H1 (cell line): ENCODE measurements around the gene MLPH. TPM values are rescaled to one million over a fixed set of nuclear protein-coding genes. Genes with fewer than 3 reads are reported as not detected.

Source experiments
- CTCF ChIA-PET: fragments of 300-600 bp; sonication (Branson Sonifier 250); formaldehyde crosslinking; loops from one replicate; lab custom pipeline; 2021; ENCODE audit not compliant: partially characterized antibody; lab: Charles Lee
- POLR2A ChIA-PET: fragments of 300-600 bp; sonication (Branson Sonifier 250); formaldehyde crosslinking; loops from one replicate; lab custom pipeline; 2021; ENCODE audit warnings: inconsistent platforms; ENCODE audit not compliant: partially characterized antibody; lab: Charles Lee
- DNase-seq, 2 experiments: peaks; one replicate each; pipeline versions ENCODE4 v3.0.0 to v3.0.0-alpha.2; 2010 to 2022; ENCODE audit warnings: low spot score in 2 of 2, low read depth in 1 of 2, mixed read lengths in 1 of 2
- FAIRE-seq: peaks from 2 replicates; lab custom pipeline; 2011; peaks lifted over from hg19 to GRCh38; lab: Jason Lieb, UNC
- H2AFZ ChIP-seq: 2 replicates; pipeline ENCODE4 v1.8.1; 2012; ENCODE audit warnings: low read length, inconsistent platforms
- H2AK5ac ChIP-seq: 2 replicates; pipeline ENCODE4 v1.6.1; 2013; ENCODE audit warnings: low read depth, low read length
- H2BK120ac ChIP-seq: replicated peaks from 2 replicates; pipeline ENCODE3; 2013; ENCODE audit warnings: low read depth, low read length, inconsistent platforms
- H2BK12ac ChIP-seq: 2 replicates; pipeline ENCODE4 v1.6.1; 2013; ENCODE audit warnings: low read depth, low read length
- H2BK15ac ChIP-seq: 2 replicates; pipeline ENCODE4 v1.6.1; 2013; ENCODE audit warnings: low read length
- H2BK20ac ChIP-seq: 2 replicates; pipeline ENCODE4 v1.6.1; 2013; ENCODE audit warnings: low read length
- H2BK5ac ChIP-seq: 2 replicates; pipeline ENCODE4 v1.6.1; 2013; ENCODE audit warnings: low read depth, low read length
- H3K14ac ChIP-seq: 2 replicates; pipeline ENCODE4 v1.6.1; 2013; ENCODE audit warnings: inconsistent platforms; ENCODE audit not compliant: insufficient read length
- H3K18ac ChIP-seq: 2 replicates; pipeline ENCODE4 v1.6.1; 2013; ENCODE audit warnings: low read length; ENCODE audit errors: extremely low read depth
- H3K23ac ChIP-seq: 2 replicates; pipeline ENCODE4 v1.6.1; 2013; ENCODE audit warnings: inconsistent platforms; ENCODE audit not compliant: insufficient read length
- H3K23me2 ChIP-seq: 2 replicates; pipeline ENCODE4 v1.6.1; 2013; ENCODE audit warnings: low read depth, low read length
- H3K27ac ChIP-seq: 2 replicates; pipeline ENCODE4 v1.6.1; 2011; ENCODE audit warnings: low read depth, low read length, inconsistent platforms
- H3K27me3 ChIP-seq, 4 experiments: replicated peaks in 1 of 4; 1 replicate in 1 of 4; 2 replicates in 3 of 4; pipeline versions ENCODE4 v1.6.1 to v1.8.1; 2011 to 2013; ENCODE audit warnings: low read length in 3 of 4, mild to moderate bottlenecking in 3 of 4, inconsistent platforms in 2 of 4, mixed read lengths in 2 of 4, moderate library complexity in 1 of 4; ENCODE audit not compliant: control insufficient read depth in 3 of 4, insufficient read depth in 3 of 4; ENCODE audit errors: extremely low read depth in 1 of 4
- H3K36me3 ChIP-seq, 4 experiments: 2 replicates each; pipeline versions ENCODE4 v1.6.1 to v1.8.1; 2011 to 2013; ENCODE audit warnings: mild to moderate bottlenecking in 4 of 4, low read length in 3 of 4, moderate library complexity in 2 of 4, control low read depth in 1 of 4, inconsistent platforms in 1 of 4; ENCODE audit not compliant: insufficient read depth in 4 of 4, control insufficient read depth in 2 of 4
- H3K4ac ChIP-seq: replicated peaks from 2 replicates; pipeline ENCODE3; 2013; ENCODE audit warnings: low read length, low read depth, mixed read lengths, inconsistent platforms; ENCODE audit not compliant: insufficient read length
- H3K4me1 ChIP-seq, 4 experiments: replicated peaks in 1 of 4; 1 replicate in 1 of 4; 2 replicates in 3 of 4; pipeline versions ENCODE4 v1.6.1 to v1.8.1; 2011 to 2013; ENCODE audit warnings: low read length in 3 of 4, inconsistent platforms in 2 of 4, mixed read lengths in 1 of 4; ENCODE audit not compliant: insufficient read depth in 4 of 4, control insufficient read depth in 3 of 4
- H3K4me2 ChIP-seq, 2 experiments: 2 replicates each; pipeline versions ENCODE4 v1.6.1 to v1.8.1; 2011 to 2013; ENCODE audit warnings: low read depth in 2 of 2, low read length in 2 of 2, control low read depth in 1 of 2, inconsistent platforms in 1 of 2, mild to moderate bottlenecking in 1 of 2; ENCODE audit not compliant: insufficient read depth in 1 of 2
- H3K4me3 ChIP-seq, 4 experiments: fragments of 200-600, 300-600 bp in 1 of 4; sonication (generic), shearing (Covaris generic), sonication (Bioruptor Twin) in 1 of 4; 2 replicates each; pipeline versions ENCODE4 v1.5.1 to v1.8.1; 2011 to 2016; ENCODE audit warnings: low read length in 4 of 4, low read depth in 3 of 4, control low read depth in 2 of 4, inconsistent platforms in 2 of 4, mild to moderate bottlenecking in 2 of 4, mixed read lengths in 1 of 4, moderate library complexity in 1 of 4; ENCODE audit not compliant: insufficient read depth in 2 of 4; ENCODE audit errors: extremely low read depth in 1 of 4
- H3K56ac ChIP-seq: replicated peaks from 2 replicates; pipeline ENCODE3; 2013; ENCODE audit warnings: low read depth, mild to moderate bottlenecking, mixed read lengths, low read length, inconsistent platforms; ENCODE audit not compliant: insufficient read length
- H3K79me1 ChIP-seq: 2 replicates; pipeline ENCODE4 v1.6.1; 2013; ENCODE audit warnings: low read depth, low read length, control low read depth
- H3K79me2 ChIP-seq, 2 experiments: 2 replicates each; pipeline versions ENCODE4 v1.6.1 to v1.8.1; 2012 to 2013; ENCODE audit warnings: low read length in 2 of 2, mild to moderate bottlenecking in 2 of 2, inconsistent platforms in 1 of 2; ENCODE audit not compliant: insufficient read depth in 2 of 2, control insufficient read depth in 1 of 2
- H3K9ac ChIP-seq, 4 experiments: replicated peaks in 1 of 4; 1 replicate in 1 of 4; 2 replicates in 3 of 4; pipeline versions ENCODE4 v1.6.1 to v1.8.1; 2011 to 2013; ENCODE audit warnings: low read depth in 3 of 4, low read length in 3 of 4, control low read depth in 2 of 4, mild to moderate bottlenecking in 2 of 4, moderate library complexity in 2 of 4, inconsistent platforms in 1 of 4; ENCODE audit errors: extremely low read depth in 1 of 4
- H3K9me3 ChIP-seq, 2 experiments: 2 replicates each; pipeline versions ENCODE4 v1.6.1 to v1.8.1; 2012 to 2013; ENCODE audit warnings: mild to moderate bottlenecking in 2 of 2, moderate library complexity in 2 of 2, control low read depth in 1 of 2, inconsistent platforms in 1 of 2, low read depth in 1 of 2, low read length in 1 of 2, mixed read lengths in 1 of 2; ENCODE audit not compliant: insufficient read depth in 2 of 2
- H4K20me1 ChIP-seq, 2 experiments: replicated peaks in 1 of 2; 2 replicates each; pipeline versions ENCODE3 to v1.8.1; 2011 to 2013; ENCODE audit warnings: inconsistent platforms in 2 of 2, low read length in 2 of 2, mild to moderate bottlenecking in 1 of 2; ENCODE audit not compliant: insufficient read depth in 2 of 2, control insufficient read depth in 1 of 2
- H4K5ac ChIP-seq: 2 replicates; pipeline ENCODE4 v1.6.1; 2013; ENCODE audit warnings: low read length, low read depth, mixed read lengths, inconsistent platforms; ENCODE audit not compliant: insufficient read length
- H4K8ac ChIP-seq: 2 replicates; pipeline ENCODE4 v1.8.0; 2013; ENCODE audit warnings: mild to moderate bottlenecking, moderate library complexity, low read length, inconsistent platforms; ENCODE audit not compliant: insufficient read depth; ENCODE audit errors: extremely low read depth
- H4K91ac ChIP-seq: replicated peaks from 2 replicates; pipeline ENCODE3; 2013; ENCODE audit warnings: low read length, mixed read lengths, inconsistent platforms; ENCODE audit not compliant: insufficient read length
- ATF2 ChIP-seq: IDR thresholded peaks from 2 replicates; pipeline ENCODE4 v1.6.1; 2012; ENCODE audit warnings: low read length, inconsistent platforms
- BRCA1 ChIP-seq: IDR thresholded peaks from 2 replicates; pipeline ENCODE4 v1.6.1; 2012; ENCODE audit warnings: low read depth, low read length, improper control_type of control experiment
- CREB1 ChIP-seq: IDR thresholded peaks from 2 replicates; pipeline ENCODE4 v1.6.1; 2012; ENCODE audit warnings: inconsistent platforms
- HDAC6 ChIP-seq: IDR thresholded peaks from one replicate; pipeline ENCODE4 v1.7.1; 2012; ENCODE audit warnings: low read depth, mild to moderate bottlenecking, inconsistent platforms, low read length, moderate library complexity
- SAP30 ChIP-seq: fragments of 300-600 bp; sonication (generic); IDR thresholded peaks from 2 replicates; pipeline ENCODE4 v1.7.1; 2012; ENCODE audit warnings: low read length, moderate library complexity, mild to moderate bottlenecking, inconsistent platforms; ENCODE audit not compliant: insufficient read depth, insufficient replicate concordance
- SIRT6 ChIP-seq: IDR thresholded peaks from one replicate; pipeline ENCODE4 v1.7.1; 2012; ENCODE audit warnings: low read length, inconsistent platforms
- SP4 ChIP-seq: IDR thresholded peaks from 2 replicates; pipeline ENCODE4 v1.6.1; 2012; ENCODE audit warnings: low read length, inconsistent platforms
- SUZ12 ChIP-seq: fragments of 200-600 bp; sonication (generic); IDR thresholded peaks from 2 replicates; pipeline ENCODE4 v1.6.1; 2012; ENCODE audit warnings: mild to moderate bottlenecking, inconsistent platforms, low read length, moderate library complexity, mixed read lengths
- TBP ChIP-seq: IDR thresholded peaks from 2 replicates; pipeline ENCODE4 v1.6.1; 2011; ENCODE audit warnings: low read depth, low read length, improper control_type of control experiment
- TCF12 ChIP-seq: IDR thresholded peaks from 2 replicates; pipeline ENCODE4 v1.6.1; 2011; ENCODE audit warnings: low read depth, mild to moderate bottlenecking, low read length
- YY1 ChIP-seq: IDR thresholded peaks from 2 replicates; pipeline ENCODE4 v1.6.1; 2011; ENCODE audit warnings: low read depth, mild to moderate bottlenecking, low read length
- WGBS, 2 experiments: shearing (Covaris generic) in 1 of 2; methylation state at CpG; one replicate each; pipeline versions ENCODE4 v1.1.6 to v1.1.7; 2013 to 2015; ENCODE audit warnings: low lambda C conversion rate in 2 of 2, mixed read lengths in 2 of 2, inconsistent platforms in 1 of 2, low coverage in 1 of 2, missing lambda C conversion rate in 1 of 2; ENCODE audit not compliant: insufficient replicate concordance in 2 of 2, insufficient coverage in 1 of 2, insufficient read length in 1 of 2; ENCODE audit errors: extremely low coverage in 1 of 2, missing lambda C conversion rate in 1 of 2; 5-methylcytosine and 5-hydroxymethylcytosine counted together
- polyA plus RNA-seq, 7 experiments: library from polyadenylated mRNA; depleted of rRNA in 3 of 7; stranded (reverse) in 5 of 7; unstranded in 2 of 7; fragments of >200 nt in 5 of 7; fragments of 200-250 nt in 2 of 7; gene quantifications; 1 replicate in 5 of 7; 2 replicates in 1 of 7; 4 replicates in 1 of 7; pipeline versions ENCODE4 v1.2.1 to v1.2.3, GENCODE V29; 2011 to 2013; ENCODE audit warnings: missing spikeins in 2 of 7, mixed read lengths in 2 of 7
- total RNA-seq: library from RNA; stranded (reverse); fragmentation: NEBNext Ultra II Directional; extraction: Animal tissue kit (Norgen Biotek cat#: 25700); gene quantifications from 2 replicates; pipeline ENCODE4 v1.2.1, GENCODE V29; 2021

MLPH gene
- total and polyA plus RNA-seq, 2 of the 8 experiments (the other 6 are each of a cell fraction or from before 2014, with no cell fraction given), result 12.7 to 17.0 TPM

DNA sequence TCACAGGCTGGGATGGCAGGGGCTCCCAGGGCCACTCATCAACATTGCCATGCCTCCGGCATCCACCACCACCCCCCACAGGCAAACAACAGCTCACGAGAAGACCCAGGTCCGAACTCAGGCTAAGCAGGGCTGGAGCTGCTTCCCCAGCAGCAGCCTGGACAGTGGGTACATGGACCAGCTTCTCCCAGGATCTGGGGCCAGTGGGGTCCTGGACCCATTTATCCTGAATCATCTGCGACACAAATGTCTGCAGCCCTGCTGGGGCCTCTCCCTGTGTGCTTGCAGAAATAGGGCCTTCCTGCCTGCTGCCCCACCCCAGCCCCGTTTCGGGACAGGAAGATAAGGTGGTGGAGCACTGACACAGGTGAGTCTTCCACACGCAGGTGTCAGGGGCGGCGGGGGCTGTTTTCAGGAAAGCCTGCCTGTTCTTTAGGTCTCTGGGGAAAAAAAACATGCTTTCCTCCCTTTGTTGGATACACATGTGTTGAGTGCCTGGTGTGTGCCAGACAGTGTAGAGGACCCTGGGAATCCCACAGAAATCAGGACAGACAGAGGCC lies 83.8 kb downstream of the MLPH start:
- no peak overlapping the region for H2BK12ac ChIP-seq
- WGBS, 2 experiments, result 99% methylated on average over 9 of the region's 9 CpGs; no CpG with 5 or more reads in 1 of the 2 experiments
- no peak overlapping the region for H3K56ac ChIP-seq
- no peak overlapping the region for H3K4me3 ChIP-seq
- peaks cover 0 to 8% (median 4%) of the 10 kb centered on the region in 4 experiments; a peak in 3 of 7 replicates for H3K4me1 ChIP-seq
- peaks cover 0 to 3% of the 10 kb centered on the region in 2 experiments for H4K20me1 ChIP-seq
- no peaks in the 10 kb centered on the region for H3K27me3 ChIP-seq
- H3K79me1 ChIP-seq, result no peaks in the 10 kb centered on the region
- TF ChIP-seq ATF2, result no peak
- TF ChIP-seq CREB1, result no peak
- TF ChIP-seq SAP30, result no peak
- no peak for TF ChIP-seq YY1
- TF ChIP-seq SIRT6, result no peak
- no peak for TF ChIP-seq SP4
- no peak for TF ChIP-seq BRCA1
- TF ChIP-seq TCF12, result no peak
- TF ChIP-seq HDAC6, result no peak
- TF ChIP-seq TBP, result no peak
- TF ChIP-seq SUZ12, result no peak
- no peak overlapping the region for H4K5ac ChIP-seq
- H2AK5ac ChIP-seq, result no peak overlapping the region
- H2BK15ac ChIP-seq, result no peak overlapping the region
- H4K8ac ChIP-seq, result no peak overlapping the region
- no peak overlapping the region for H3K4me2 ChIP-seq
- H3K4ac ChIP-seq, result no peak overlapping the region
- H2BK20ac ChIP-seq, result no peak overlapping the region
- no peak overlapping the region for H3K23ac ChIP-seq
- no peaks in the 10 kb centered on the region for H3K79me2 ChIP-seq
- no peak overlapping the region for H3K14ac ChIP-seq
- no peak for FAIRE-seq
- no peak overlapping the region for H2BK120ac ChIP-seq
- no peaks in the 10 kb centered on the region for H3K9me3 ChIP-seq
- POLR2A ChIA-PET, result interaction anchor here (0.8 to 1.9 kb wide), 5 partner anchors 20 to 159 kb away, joined by 3 to 5 read pairs (median 3); partner anchors contain the start of gene RAB17
- CTCF ChIA-PET, result interaction anchor here (0.6 to 8.1 kb wide), 30 partner anchors 9 to 538 kb away, joined by 3 to 107 read pairs (median 8); no protein-coding TSS in a partner anchor
- H3K27ac ChIP-seq, result no peak overlapping the region
- no peak overlapping the region for H3K9ac ChIP-seq
- H2BK5ac ChIP-seq, result no peak overlapping the region
- H3K23me2 ChIP-seq, result peaks cover 3% of the 10 kb centered on the region; the same call in 1 of the 2 replicates
- H3K36me3 ChIP-seq, result no peaks in the 10 kb centered on the region
- H4K91ac ChIP-seq, result no peak overlapping the region
- H3K18ac ChIP-seq, result no peak overlapping the region
- no peak overlapping the region for H2AFZ ChIP-seq
- DNase-seq, result peak in 1 of 2 experiments; percentile 44
